Loucy (cell line): ENCODE results near the gene IL17C.

Experiments
- CTCF ChIP-seq: fragments of 200-600 bp; sonication (generic); conservative IDR thresholded peaks from 2 replicates; pipeline ENCODE4 v1.5.1; 2014; ENCODE audit warnings: mild to moderate bottlenecking, antibody characterized with exemption, low read length
- EZH2phosphoT487 ChIP-seq: fragments of 200-600 bp; IDR thresholded peaks from 2 replicates; pipeline ENCODE4 v1.6.1; 2018; ENCODE audit warnings: antibody characterized with exemption, mild to moderate bottlenecking, moderate library complexity, borderline replicate concordance

GRCh38 chr16:88634141-88634993 is 4.0 kb upstream of the IL17C start:
- TF ChIP-seq EZH2phosphoT487: no peak
- no peak for TF ChIP-seq CTCF
